ENCODE measurements around the gene ELFN1.

ELFN1 gene

GRCh38 chr7:1779445-1779844 lies 109.4 kb downstream of the ELFN1 start:
- H3K27ac ChIP-seq = no peak overlapping the region
- no peak for TF ChIP-seq CTCF (conservative IDR thresholded peaks at IDR 0.05)

DNA sequence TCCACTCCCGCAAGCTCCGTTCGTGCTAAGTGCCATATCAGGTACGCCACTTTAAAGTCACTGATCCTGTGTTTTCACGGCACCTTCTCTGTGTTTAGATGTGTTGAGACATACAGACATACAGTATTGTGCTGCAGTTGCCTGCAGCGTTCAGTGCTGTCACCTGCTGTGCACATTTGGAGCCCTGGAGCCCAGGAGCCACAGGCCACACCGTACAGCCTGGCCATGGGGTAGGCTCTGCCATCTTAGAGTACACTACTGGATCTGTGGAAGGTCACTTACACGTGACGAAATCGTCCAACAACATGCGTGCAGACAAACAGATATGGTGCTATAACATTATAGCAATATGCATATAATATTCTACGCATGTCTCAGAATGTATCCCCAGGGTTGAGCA lies 111.3 kb downstream of the ELFN1 start:
- no peak overlapping the region for H3K27ac ChIP-seq
- TF ChIP-seq CTCF (conservative IDR thresholded peaks at IDR 0.05) = no peak

GRCh38 chr7:1785839-1786238 lies 115.8 kb downstream of the ELFN1 start:
- no peak overlapping the region for H3K27ac ChIP-seq
- no peak for TF ChIP-seq CTCF (conservative IDR thresholded peaks at IDR 0.05)

DNA sequence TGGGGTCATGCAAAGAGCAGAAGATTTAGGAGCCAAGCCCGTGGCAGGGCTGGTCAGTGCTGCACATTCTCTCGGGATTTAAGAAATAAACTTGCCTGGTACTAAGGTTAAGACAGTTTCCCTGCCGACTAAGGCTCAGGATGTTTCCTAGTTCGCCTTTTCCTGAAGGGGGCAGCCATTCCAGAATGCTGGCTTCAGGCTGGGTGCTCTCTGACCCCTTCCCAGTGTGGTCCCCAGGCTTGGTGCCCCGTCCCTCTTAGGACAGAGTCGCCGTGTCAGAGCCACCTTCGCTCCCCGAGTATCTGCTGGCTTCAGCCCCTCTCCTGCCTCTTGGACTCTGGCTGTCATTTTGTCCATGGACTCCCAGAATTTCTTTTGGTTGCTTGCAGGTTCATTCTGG lies 117.2 kb downstream of the ELFN1 start:
- no peak overlapping the region for H3K27ac ChIP-seq
- no peak for TF ChIP-seq CTCF (conservative IDR thresholded peaks at IDR 0.05)

DNA sequence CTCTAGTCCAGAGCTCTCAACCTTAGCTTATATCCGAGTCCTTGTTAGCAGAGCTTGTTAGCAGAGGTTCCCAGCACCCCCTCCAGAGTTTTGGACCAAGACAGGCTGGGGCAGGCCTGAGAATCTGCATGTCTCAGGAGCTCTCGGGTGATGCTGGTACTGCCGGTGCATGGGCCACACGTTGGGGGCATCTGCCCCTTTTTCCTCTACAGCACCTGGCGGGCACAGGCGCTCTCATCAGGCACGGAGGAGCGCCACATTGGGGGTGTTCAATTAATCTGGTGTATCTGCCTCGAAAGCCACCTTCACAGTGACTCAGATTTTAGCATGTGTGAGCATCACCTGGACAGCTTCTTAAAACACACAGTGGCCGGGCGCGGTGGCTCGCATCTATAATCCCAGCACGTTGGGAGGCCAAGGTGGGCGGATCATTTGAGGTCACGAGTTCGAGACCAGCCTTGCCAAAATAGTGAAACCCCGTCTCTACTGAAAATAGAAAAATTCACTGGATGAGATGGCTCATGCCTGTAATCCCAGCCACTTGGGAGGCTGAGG lies 117.7 kb downstream of the ELFN1 start:
- no peak overlapping the region for H3K27ac ChIP-seq
- TF ChIP-seq CTCF (conservative IDR thresholded peaks at IDR 0.05) = no peak

- no peak; the same call in 1 of the 2 replicates for TF ChIP-seq CTCF (conservative IDR thresholded peaks at IDR 0.05)
- no peak overlapping the region for H3K27ac ChIP-seq
Measured at GRCh38 chr7:1794888-1795542, 124.9 kb downstream of the ELFN1 start.
